ENCODE measurements around the gene EPB41L4B. TPM values are rescaled to one million over a fixed set of nuclear protein-coding genes. Genes with fewer than 3 reads are reported as not detected.

The EPB41L4B gene
- total and polyA plus RNA-seq, 2 of the 4 experiments (the other 2 are of a cell fraction), result 0.36 to 0.54 TPM

DNA sequence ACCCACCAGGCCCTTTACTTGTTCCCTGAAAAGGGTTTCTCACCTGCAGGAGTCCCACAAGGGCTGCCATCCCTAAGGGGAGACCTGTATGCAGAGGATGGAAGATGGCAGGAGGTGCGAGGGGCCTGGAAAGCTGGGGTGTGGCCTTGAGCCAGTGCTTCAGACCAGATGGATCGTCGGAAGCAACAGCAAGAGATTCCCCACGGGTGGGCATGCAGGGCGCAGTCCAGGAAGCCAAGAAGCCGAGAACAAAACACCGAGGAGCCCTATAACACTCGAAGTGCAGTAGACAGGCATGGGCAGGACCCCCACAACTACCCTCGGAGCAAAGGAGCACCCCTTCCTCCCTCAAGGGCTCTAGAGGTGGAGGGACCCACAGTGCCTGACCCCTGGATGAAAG, 129.1 kb downstream of the EPB41L4B start:
- Histone ChIP-seq H4K8ac (ENCODE audit: low read depth in 2 of 2, low read length in 2 of 2) (no peak overlapping the region), H3K36me3 (ENCODE audit: control insufficient read depth, insufficient read depth, low read length) (no peaks in the 10 kb centered on the region), H3K4me1 (ENCODE audit: control insufficient read depth, insufficient read depth, low read length) (peaks cover 2% of the 10 kb centered on the region; the same call in 1 of the 2 replicates), H4K91ac (ENCODE audit: insufficient read depth, low read depth, low read length) (no peak overlapping the region), H2AK9ac (replicated peaks; ENCODE audit: low read depth, low read length, poor library complexity) (no peak overlapping the region), H3K4ac (ENCODE audit: low read depth, low read length) (no peak overlapping the region), H3K79me1 (ENCODE audit: low read depth in 1 of 2, low read length in 2 of 2) (no peaks in the 10 kb centered on the region), H3K4me2 (ENCODE audit: low read depth, low read length) (no peak overlapping the region), H2AFZ (replicated peaks; ENCODE audit: low read length, poor library complexity) (no peak overlapping the region), H2BK120ac (ENCODE audit: low read depth, low read length) (no peak overlapping the region), H3K4me3 (ENCODE audit: insufficient read depth, low read depth, low read length) (no peak overlapping the region), H3K18ac (ENCODE audit: low read depth, low read length) (no peak overlapping the region), H2AK5ac (ENCODE audit: low read depth, low read length) (no peak overlapping the region), H3K9ac (ENCODE audit: low read depth, low read length) (no peak overlapping the region), H2BK15ac (ENCODE audit: low read depth, low read length) (no peak overlapping the region), H3K9me3 (ENCODE audit: control insufficient read depth, insufficient read depth, low read length) (no peaks in the 10 kb centered on the region), H3K27ac (ENCODE audit: insufficient read depth, low read length) (no peak overlapping the region), H4K20me1 (ENCODE audit: insufficient read depth, low read length) (no peaks in the 10 kb centered on the region), H3K9me1 (ENCODE audit: insufficient read depth, low read length) (peaks cover 2% of the 10 kb centered on the region; the same call in 1 of the 2 replicates), H3K23ac (ENCODE audit: low read depth, low read length) (no peak overlapping the region), H3K56ac (ENCODE audit: extremely low read depth, insufficient read depth, low read length) (no peak overlapping the region), H2BK20ac (ENCODE audit: low read depth, low read length) (no peak overlapping the region), H3K14ac (replicated peaks; ENCODE audit: low read depth, low read length) (no peak overlapping the region), H3K27me3 (ENCODE audit: control insufficient read depth, insufficient read depth, low read length) (peaks cover 23% of the 10 kb centered on the region), H2BK5ac (ENCODE audit: low read depth, low read length, poor library complexity, severe bottlenecking) (no peak overlapping the region), H4K5ac (ENCODE audit: low read depth, low read length) (no peak overlapping the region)
- WGBS, 2 experiments (ENCODE audit: extremely low coverage in 2 of 2, insufficient read length in 1 of 2), result 74% methylated on average over 3 of the region's 9 CpGs; no CpG with 5 or more reads in 1 of the 2 experiments
- dilution Hi-C loops (cut with HindIII; ENCODE audit: low sequenced_read_pairs, unreplicated experiment), result no loop called here
- intact Hi-C loops (cut with micrococcal nuclease), result loop anchor here (1.0 to 10.0 kb wide), 2 partner anchors 130 to 333 kb away; partner anchors contain the start of gene EPB41L4B
- POLR2A ChIA-PET (ENCODE audit: unreplicated experiment), result no interaction called here
- in situ Hi-C loops (cut with MboI; ENCODE audit: low sequenced_read_pairs), result loop anchor here (5.0 to 25.0 kb wide), 2 partner anchors 49 to 121 kb away; partner anchors contain the start of gene EPB41L4B
- no peak for DNase-seq
- TF ChIP-seq RFX5 (IDR thresholded peaks at IDR 0.05; ENCODE audit: low read depth, low read length), result no peak
- TF ChIP-seq FOS (IDR thresholded peaks at IDR 0.05; ENCODE audit: low read depth, low read length), result no peak
- no peak for TF ChIP-seq SMC3 (IDR thresholded peaks at IDR 0.05; ENCODE audit: low read depth, low read length)
- no peak for TF ChIP-seq RCOR1 (IDR thresholded peaks at IDR 0.05; ENCODE audit: insufficient replicate concordance, low read length)
- no peak for TF ChIP-seq CEBPB (IDR thresholded peaks at IDR 0.05; ENCODE audit: low read depth, low read length)
- no peak for TF ChIP-seq RAD21 (IDR thresholded peaks at IDR 0.05; ENCODE audit: low read length)
- TF ChIP-seq, protein P1, sequence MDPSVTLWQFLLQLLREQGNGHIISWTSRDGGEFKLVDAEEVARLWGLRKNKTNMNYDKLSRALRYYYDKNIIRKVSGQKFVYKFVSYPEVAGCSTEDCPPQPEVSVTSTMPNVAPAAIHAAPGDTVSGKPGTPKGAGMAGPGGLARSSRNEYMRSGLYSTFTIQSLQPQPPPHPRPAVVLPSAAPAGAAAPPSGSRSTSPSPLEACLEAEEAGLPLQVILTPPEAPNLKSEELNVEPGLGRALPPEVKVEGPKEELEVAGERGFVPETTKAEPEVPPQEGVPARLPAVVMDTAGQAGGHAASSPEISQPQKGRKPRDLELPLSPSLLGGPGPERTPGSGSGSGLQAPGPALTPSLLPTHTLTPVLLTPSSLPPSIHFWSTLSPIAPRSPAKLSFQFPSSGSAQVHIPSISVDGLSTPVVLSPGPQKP (IDR thresholded peaks at IDR 0.05; ENCODE audit: borderline replicate concordance, low read depth, low read length), result no peak
- TF ChIP-seq, protein P2, sequence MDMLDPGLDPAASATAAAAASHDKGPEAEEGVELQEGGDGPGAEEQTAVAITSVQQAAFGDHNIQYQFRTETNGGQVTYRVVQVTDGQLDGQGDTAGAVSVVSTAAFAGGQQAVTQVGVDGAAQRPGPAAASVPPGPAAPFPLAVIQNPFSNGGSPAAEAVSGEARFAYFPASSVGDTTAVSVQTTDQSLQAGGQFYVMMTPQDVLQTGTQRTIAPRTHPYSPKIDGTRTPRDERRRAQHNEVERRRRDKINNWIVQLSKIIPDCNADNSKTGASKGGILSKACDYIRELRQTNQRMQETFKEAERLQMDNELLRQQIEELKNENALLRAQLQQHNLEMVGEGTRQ (IDR thresholded peaks at IDR 0.05; ENCODE audit: low read depth, low read length), result no peak
- TF ChIP-seq MAFK (IDR thresholded peaks at IDR 0.05; ENCODE audit: low read depth, low read length), result no peak
- TF ChIP-seq, protein P3, sequence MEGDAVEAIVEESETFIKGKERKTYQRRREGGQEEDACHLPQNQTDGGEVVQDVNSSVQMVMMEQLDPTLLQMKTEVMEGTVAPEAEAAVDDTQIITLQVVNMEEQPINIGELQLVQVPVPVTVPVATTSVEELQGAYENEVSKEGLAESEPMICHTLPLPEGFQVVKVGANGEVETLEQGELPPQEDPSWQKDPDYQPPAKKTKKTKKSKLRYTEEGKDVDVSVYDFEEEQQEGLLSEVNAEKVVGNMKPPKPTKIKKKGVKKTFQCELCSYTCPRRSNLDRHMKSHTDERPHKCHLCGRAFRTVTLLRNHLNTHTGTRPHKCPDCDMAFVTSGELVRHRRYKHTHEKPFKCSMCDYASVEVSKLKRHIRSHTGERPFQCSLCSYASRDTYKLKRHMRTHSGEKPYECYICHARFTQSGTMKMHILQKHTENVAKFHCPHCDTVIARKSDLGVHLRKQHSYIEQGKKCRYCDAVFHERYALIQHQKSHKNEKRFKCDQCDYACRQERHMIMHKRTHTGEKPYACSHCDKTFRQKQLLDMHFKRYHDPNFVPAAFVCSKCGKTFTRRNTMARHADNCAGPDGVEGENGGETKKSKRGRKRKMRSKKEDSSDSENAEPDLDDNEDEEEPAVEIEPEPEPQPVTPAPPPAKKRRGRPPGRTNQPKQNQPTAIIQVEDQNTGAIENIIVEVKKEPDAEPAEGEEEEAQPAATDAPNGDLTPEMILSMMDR (conservative IDR thresholded peaks at IDR 0.05; ENCODE audit: low read depth, low read length), result no peak
- TF ChIP-seq MAZ (IDR thresholded peaks at IDR 0.05; ENCODE audit: borderline replicate concordance, low read depth, low read length), result no peak
- no peak for TF ChIP-seq CHD1 (IDR thresholded peaks at IDR 0.05; ENCODE audit: low read depth, low read length)
- no TSS peak for BruUV-seq (replicated peaks)
- ATAC-seq (ENCODE audit: low read depth), result no peak
- CTCF ChIA-PET, result no interaction called here

Data from IMR-90 (cell line).